PC-3 (cell line): ENCODE results near the gene SPRR1A. TPM values are rescaled to one million over a fixed set of nuclear protein-coding genes. Genes with fewer than 3 reads are reported as not detected.
A peak's percentile ranks its signal among the peaks of the same experiment; 100 is the strongest.
"Not testable (repeated sequence)": the region's sequence is repeated elsewhere in the genome, so short reads cannot be mapped to it uniquely, and the experiment has no call there.

ENCODE experiments used
- ATAC-seq: fragments of 200-7000 bp; cut with Tn5 transposase; 2 replicates; pipeline ENCODE4 v1.9.1; 2020; ENCODE audit warnings: mild to moderate bottlenecking, moderate library complexity
- BruUV-seq: library from RNA; stranded (reverse); fragments of 400-500 nt; replicated peaks from 2 replicates; lab custom pipeline; 2021; lab: Mats Ljungman, UMichigan
- CTCF ChIA-PET: fragments of 300-600 bp; sonication (Branson Sonifier 250); formaldehyde crosslinking; loops from one replicate; lab custom pipeline; 2022; ENCODE audit warnings: antibody characterized with exemption; lab: Charles Lee
- POLR2A ChIA-PET: fragments of 300-600 bp; sonication (Branson Sonifier 250); formaldehyde crosslinking; loops from one replicate; lab custom pipeline; 2022; ENCODE audit warnings: antibody characterized with exemption; ENCODE audit not compliant: unreplicated experiment; lab: Charles Lee
- DNase-seq: peaks from one replicate; pipeline ENCODE4 v3.0.0-alpha.2; 2015
- H2AFZ ChIP-seq: fragments of 300-600 bp; sonication (generic); 2 replicates; pipeline ENCODE4 v1.6.0; 2016; ENCODE audit warnings: antibody characterized with exemption, low read length
- H3F3A ChIP-seq: fragments of 300-600 bp; sonication (generic); one replicate; pipeline ENCODE4 v1.6.0; 2017; ENCODE audit warnings: antibody characterized with exemption, low read length, control low read depth, mild to moderate bottlenecking; ENCODE audit not compliant: unreplicated experiment
- H3K27ac ChIP-seq: fragments of 300-600 bp; sonication (generic); 2 replicates; pipeline ENCODE4 v1.5.1; 2016; ENCODE audit warnings: mild to moderate bottlenecking, low read length
- H3K27me3 ChIP-seq: fragments of 300-600 bp; sonication (generic); 2 replicates; pipeline ENCODE4 v1.6.1; 2016; ENCODE audit warnings: low read length, mixed read lengths
- H3K36me3 ChIP-seq: fragments of 300-600 bp; sonication (generic); 2 replicates; pipeline ENCODE4 v1.6.1; 2016; ENCODE audit warnings: low read depth, mixed run types, low read length, mixed read lengths
- H3K4me1 ChIP-seq: fragments of 300-600 bp; sonication (generic); 2 replicates; pipeline ENCODE4 v1.5.1; 2016; ENCODE audit warnings: low read length; ENCODE audit not compliant: insufficient read depth
- H3K4me2 ChIP-seq: fragments of 300-600 bp; sonication (generic); 2 replicates; pipeline ENCODE4 v1.6.0; 2016; ENCODE audit warnings: low read length
- H3K4me3 ChIP-seq: fragments of 300-600 bp; sonication (generic); 2 replicates; pipeline ENCODE4 v1.5.1; 2016; ENCODE audit warnings: mild to moderate bottlenecking, low read length, mixed read lengths
- H3K79me2 ChIP-seq: fragments of 300-600 bp; sonication (generic); 2 replicates; pipeline ENCODE4 v1.6.1; 2017; ENCODE audit warnings: low read length, mixed read lengths
- H3K9ac ChIP-seq: fragments of 300-600 bp; sonication (generic); 2 replicates; pipeline ENCODE4 v1.6.0; 2016; ENCODE audit warnings: mild to moderate bottlenecking, low read length
- H3K9me2 ChIP-seq: fragments of 300-600 bp; sonication (generic); replicated peaks from 2 replicates; pipeline ENCODE4 v1.6.1; 2016; ENCODE audit warnings: mixed run types, low read length, mixed read lengths
- H3K9me3 ChIP-seq: fragments of 300-600 bp; sonication (generic); 2 replicates; pipeline ENCODE4 v1.6.1; 2016; ENCODE audit warnings: low read length, mixed read lengths
- H4K20me1 ChIP-seq: fragments of 300-600 bp; sonication (generic); 2 replicates; pipeline ENCODE4 v1.6.1; 2016; ENCODE audit warnings: low read length, mixed read lengths
- EZH2 ChIP-seq: fragments of 300-600 bp; sonication (generic); IDR thresholded peaks from one replicate; pipeline ENCODE4 v1.6.1; 2017; ENCODE audit warnings: antibody characterized with exemption, mild to moderate bottlenecking, low read length; ENCODE audit not compliant: unreplicated experiment
- EZH2phosphoT487 ChIP-seq: fragments of 300-600 bp; sonication (generic); IDR thresholded peaks from 2 replicates; pipeline ENCODE4 v1.6.1; 2018; ENCODE audit warnings: mild to moderate bottlenecking, antibody characterized with exemption, low read length, borderline replicate concordance
- intact Hi-C: fragments of 100-400 bp; cut with micrococcal nuclease; formaldehyde crosslinking; loops from 2 replicates; pipeline ENCODE4 v1.9.0; 2023
- total RNA-seq: library from RNA; depleted of rRNA; stranded (reverse); fragments of >200 nt; gene quantifications from 2 replicates; pipeline ENCODE4 v1.2.3, GENCODE V29; 2014
- TF ChIP-seq, protein P1 (sequence below): fragments of 300-600 bp; sonication (generic); conservative IDR thresholded peaks from 2 replicates; pipeline ENCODE4 v1.5.1; 2017; ENCODE audit warnings: antibody characterized with exemption, low read depth, mild to moderate bottlenecking, low read length

Gene SPRR1A
- total RNA-seq, 1 experiment from 2014 or later = not detected

DNA sequence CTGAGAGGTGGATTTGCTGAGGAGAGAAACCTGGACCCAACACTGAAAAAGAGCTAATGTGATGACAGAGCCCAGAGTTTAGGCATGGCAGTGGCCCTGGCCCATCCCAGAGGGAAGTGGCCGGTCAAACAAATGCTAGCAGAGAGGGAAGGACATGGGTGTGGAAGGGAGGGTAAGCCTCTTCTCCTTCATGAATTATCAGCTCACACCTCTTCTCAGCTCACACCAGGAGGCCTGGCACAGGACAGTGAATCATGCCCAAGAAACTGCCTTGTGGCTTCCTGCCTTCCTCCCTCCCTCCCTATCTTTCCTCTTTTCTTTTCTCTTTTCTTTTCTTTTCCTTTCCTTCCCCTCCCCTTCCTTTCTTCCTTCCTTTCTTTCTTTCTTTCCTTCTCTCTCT lies 16.4 kb downstream of the SPRR1A start:
- POLR2A ChIA-PET = no interaction called here
- TF ChIP-seq, protein P1, sequence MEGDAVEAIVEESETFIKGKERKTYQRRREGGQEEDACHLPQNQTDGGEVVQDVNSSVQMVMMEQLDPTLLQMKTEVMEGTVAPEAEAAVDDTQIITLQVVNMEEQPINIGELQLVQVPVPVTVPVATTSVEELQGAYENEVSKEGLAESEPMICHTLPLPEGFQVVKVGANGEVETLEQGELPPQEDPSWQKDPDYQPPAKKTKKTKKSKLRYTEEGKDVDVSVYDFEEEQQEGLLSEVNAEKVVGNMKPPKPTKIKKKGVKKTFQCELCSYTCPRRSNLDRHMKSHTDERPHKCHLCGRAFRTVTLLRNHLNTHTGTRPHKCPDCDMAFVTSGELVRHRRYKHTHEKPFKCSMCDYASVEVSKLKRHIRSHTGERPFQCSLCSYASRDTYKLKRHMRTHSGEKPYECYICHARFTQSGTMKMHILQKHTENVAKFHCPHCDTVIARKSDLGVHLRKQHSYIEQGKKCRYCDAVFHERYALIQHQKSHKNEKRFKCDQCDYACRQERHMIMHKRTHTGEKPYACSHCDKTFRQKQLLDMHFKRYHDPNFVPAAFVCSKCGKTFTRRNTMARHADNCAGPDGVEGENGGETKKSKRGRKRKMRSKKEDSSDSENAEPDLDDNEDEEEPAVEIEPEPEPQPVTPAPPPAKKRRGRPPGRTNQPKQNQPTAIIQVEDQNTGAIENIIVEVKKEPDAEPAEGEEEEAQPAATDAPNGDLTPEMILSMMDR = no peak
- no peak for TF ChIP-seq EZH2phosphoT487
- no peak for TF ChIP-seq EZH2
- Histone ChIP-seq H2AFZ (no peak overlapping the region), H3K9me2 (no peaks in the 10 kb centered on the region), H4K20me1 (no peaks in the 10 kb centered on the region), H3K9ac (no peak overlapping the region), H3K4me3 (no peak overlapping the region), H3K79me2 (no peaks in the 10 kb centered on the region), H3K36me3 (no peaks in the 10 kb centered on the region), H3K27ac (no peak overlapping the region), H3K4me1 (no peaks in the 10 kb centered on the region), H3K27me3 (peaks cover 30% of the 10 kb centered on the region), H3K9me3 (no peaks in the 10 kb centered on the region), H3K4me2 (no peak overlapping the region), H3F3A (no peaks in the 10 kb centered on the region)
- ATAC-seq (no peak), DNase-seq (no peak)
- intact Hi-C loops = no loop called here
- BruUV-seq = no TSS peak
- CTCF ChIA-PET = interaction anchor here (0.6 kb wide), 1 partner anchor 471 kb away, joined by 6 read pairs; no protein-coding TSS in a partner anchor

- TF ChIP-seq, protein P1 = no peak
- TF ChIP-seq EZH2phosphoT487 = no peak
- BruUV-seq = no TSS peak
- Histone ChIP-seq H3K27ac (no peak within 1 kb of the TSS), H3K27me3 (peaks cover 22% of the 10 kb centered on the region), H3K4me2 (no peak within 1 kb of the TSS), H3K4me1 (no peaks in the 10 kb centered on the region), H3K9ac (no peak within 1 kb of the TSS), H3K79me2 (no peaks in the 10 kb centered on the region), H3K9me3 (no peaks in the 10 kb centered on the region), H2AFZ (no peak within 1 kb of the TSS), H3F3A (no peaks in the 10 kb centered on the region), H3K4me3 (no peak within 1 kb of the TSS), H3K9me2 (no peaks in the 10 kb centered on the region), H3K36me3 (no peaks in the 10 kb centered on the region), H4K20me1 (no peaks in the 10 kb centered on the region)
- ATAC-seq (no peak), DNase-seq (peak; percentile 22)
- ChIA-PET POLR2A (no interaction called here), CTCF (interaction anchor here (0.6 kb wide), 1 partner anchor 222 kb away, joined by 3 read pairs; no protein-coding TSS in a partner anchor)
- intact Hi-C loops = no loop called here
Observed at GRCh38 chr1:153001382-153001781, 17.5 kb downstream of the SPRR1A start, which contains the start of gene SPRR3. Gene SPRR3, plus strand, starts transcription at chr1:153001749. Its CDS starts 1,272 bp downstream, at chr1:153003021.

DNA sequence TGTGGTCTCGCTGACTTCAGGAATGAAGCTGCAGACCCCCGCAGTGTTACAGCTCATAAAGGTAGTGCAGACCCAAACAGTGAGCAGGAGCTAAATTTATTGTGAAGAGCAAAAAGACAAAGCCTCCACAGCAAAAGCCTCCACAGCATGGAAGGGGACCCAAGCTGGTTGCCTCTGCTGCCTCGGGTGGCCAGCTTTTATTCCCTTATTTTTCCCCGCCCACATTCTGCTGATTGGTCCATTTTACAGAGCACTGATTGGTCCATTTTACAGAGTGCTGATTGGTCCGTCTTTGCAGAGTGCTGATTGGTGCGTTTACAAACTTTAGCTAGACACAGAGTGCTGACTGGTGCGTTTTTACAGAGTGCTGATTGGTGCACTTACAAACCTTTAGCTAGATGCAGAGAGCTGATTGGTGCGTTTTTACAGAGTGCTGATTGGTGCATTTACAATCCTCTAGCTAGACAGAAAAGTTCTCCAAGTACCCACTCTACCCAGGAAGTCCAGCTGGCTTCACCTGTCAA lies 27.4 kb downstream of the SPRR1A start:
- H3K4me1 ChIP-seq, CTCF ChIA-PET, H3K4me2 ChIP-seq, H3K36me3 ChIP-seq, POLR2A ChIA-PET, H3F3A ChIP-seq, intact Hi-C loops, H3K79me2 ChIP-seq, H4K20me1 ChIP-seq, H2AFZ ChIP-seq, BruUV-seq, H3K4me3 ChIP-seq, H3K9me3 ChIP-seq, H3K27ac ChIP-seq, ATAC-seq, H3K9me2 ChIP-seq, H3K9ac ChIP-seq, DNase-seq: not testable (repeated sequence)
- H3K27me3 ChIP-seq = peaks cover 22% of the 10 kb centered on the region; the same call in 1 of the 2 replicates

DNA sequence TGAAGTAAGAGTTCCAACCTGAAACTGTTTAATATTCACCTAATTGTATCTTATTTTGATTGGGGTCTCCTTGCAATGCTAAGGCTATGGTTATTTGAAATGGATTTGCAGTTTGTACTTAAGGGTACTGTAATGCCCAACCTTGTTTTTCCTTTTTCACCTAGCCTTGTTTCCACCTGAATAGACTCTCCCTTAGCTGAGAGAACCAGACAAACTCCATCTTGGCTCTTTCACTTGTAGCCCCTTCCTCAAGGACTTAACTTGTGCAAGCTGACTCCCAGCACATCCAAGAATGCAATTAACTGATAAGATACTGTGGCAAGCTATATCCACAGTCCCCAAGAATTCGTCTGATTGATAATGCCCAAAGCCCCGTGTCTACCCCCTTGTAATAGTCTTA lies 37.9 kb downstream of the SPRR1A start:
- H2AFZ ChIP-seq, H3K9me2 ChIP-seq, H3F3A ChIP-seq, H3K4me2 ChIP-seq, BruUV-seq, CTCF ChIA-PET, H3K9ac ChIP-seq, ATAC-seq, H3K9me3 ChIP-seq, intact Hi-C loops, H4K20me1 ChIP-seq, H3K79me2 ChIP-seq, H3K4me3 ChIP-seq, DNase-seq, H3K27ac ChIP-seq, H3K4me1 ChIP-seq, H3K36me3 ChIP-seq: not testable (repeated sequence)
- peaks cover 35% of the 10 kb centered on the region; the same call in 1 of the 2 replicates for H3K27me3 ChIP-seq
- POLR2A ChIA-PET = interaction anchor here (0.5 kb wide), 1 partner anchor 11 kb away, joined by 3 read pairs; no protein-coding TSS in a partner anchor

DNA sequence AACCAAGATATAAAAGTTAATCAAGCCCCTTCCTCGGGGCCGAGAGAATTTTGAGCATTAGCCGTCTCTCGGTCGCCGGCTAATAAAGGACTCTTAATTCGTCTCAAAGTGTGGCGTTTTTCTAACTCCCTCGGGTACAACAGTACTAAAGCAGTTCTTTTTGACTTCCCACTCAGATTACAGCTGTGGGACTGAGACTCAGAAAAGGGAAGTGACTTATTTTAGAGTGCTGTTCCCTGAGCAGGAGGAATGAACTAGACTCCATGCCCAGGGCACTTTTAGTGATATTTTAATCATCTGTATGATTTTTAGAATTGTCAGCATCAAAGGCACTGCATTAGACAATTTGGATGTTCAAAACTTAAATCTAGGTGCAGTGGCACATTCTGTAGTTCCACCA lies 38.5 kb downstream of the SPRR1A start:
- CTCF ChIA-PET, H3K27ac ChIP-seq, H3K9me3 ChIP-seq, H3K9me2 ChIP-seq, H3K36me3 ChIP-seq, H3K4me2 ChIP-seq, intact Hi-C loops, H3K79me2 ChIP-seq, H3F3A ChIP-seq, H3K4me3 ChIP-seq, POLR2A ChIA-PET, H4K20me1 ChIP-seq, BruUV-seq, ATAC-seq, DNase-seq, H3K9ac ChIP-seq, H2AFZ ChIP-seq, H3K4me1 ChIP-seq: not testable (repeated sequence)
- H3K27me3 ChIP-seq = peaks cover 35% of the 10 kb centered on the region; the same call in 1 of the 2 replicates
